ENCODE results near the gene UNC13D.

The UNC13D gene

GRCh38 chr17:75849724-75850123 lies 5.5 kb upstream of the UNC13D start:
- DNase-seq = no peak

GRCh38 chr17:75849279-75849646 lies 5.1 kb upstream of the UNC13D start:
- DNase-seq = no peak

- peak; percentile 73 for DNase-seq
These were observed 4.5 kb upstream of the UNC13D start for GRCh38 chr17:75848523-75849278.

- no peak for DNase-seq
These were observed 3.7 kb upstream of the UNC13D start for GRCh38 chr17:75847614-75848522.

- no peak for DNase-seq
These were observed 2.7 kb upstream of the UNC13D start for GRCh38 chr17:75846692-75847613.

- no peak for DNase-seq
These were observed 1.9 kb upstream of the UNC13D start for GRCh38 chr17:75845933-75846691.

- peak; percentile 75 for DNase-seq
These were observed 981 bp upstream of the UNC13D start for GRCh38 chr17:75845058-75845711.

- DNase-seq = no peak
These were observed 390 bp upstream of the UNC13D start for GRCh38 chr17:75844530-75845057.

- DNase-seq = no peak
These were observed 1.1 kb downstream of the UNC13D start for GRCh38 chr17:75842963-75843576.

- DNase-seq = no peak
These were observed 1.8 kb downstream of the UNC13D start for GRCh38 chr17:75842411-75842810.

GRCh38 chr17:75840799-75841164 lies 3.4 kb downstream of the UNC13D start:
- DNase-seq = no peak

- no peak for DNase-seq
These were observed 4.0 kb downstream of the UNC13D start for GRCh38 chr17:75839942-75840798.

- DNase-seq = no peak
These were observed 5.8 kb downstream of the UNC13D start for GRCh38 chr17:75838410-75838809.

- no peak for DNase-seq
These were observed 6.3 kb downstream of the UNC13D start for GRCh38 chr17:75837899-75838298.

- DNase-seq = no peak
These were observed 7.6 kb downstream of the UNC13D start for GRCh38 chr17:75836605-75837004.

- DNase-seq = no peak
These were observed 8.6 kb downstream of the UNC13D start for GRCh38 chr17:75835654-75835987.

- no peak for DNase-seq
These were observed 9.1 kb downstream of the UNC13D start for GRCh38 chr17:75834928-75835653.

GRCh38 chr17:75834279-75834920 lies 9.8 kb downstream of the UNC13D start:
- peak; percentile 88 for DNase-seq

All from femur (tissue), 1 donor.